ENCODE measurements around the gene CDH1. TPM values are rescaled to one million over a fixed set of nuclear protein-coding genes. Genes with fewer than 3 reads are reported as not detected.

CDH1 gene
- total and polyA plus RNA-seq, 11 donors, result 0.08 to 5.3 (median 0.27) TPM; not detected in 8

DNA sequence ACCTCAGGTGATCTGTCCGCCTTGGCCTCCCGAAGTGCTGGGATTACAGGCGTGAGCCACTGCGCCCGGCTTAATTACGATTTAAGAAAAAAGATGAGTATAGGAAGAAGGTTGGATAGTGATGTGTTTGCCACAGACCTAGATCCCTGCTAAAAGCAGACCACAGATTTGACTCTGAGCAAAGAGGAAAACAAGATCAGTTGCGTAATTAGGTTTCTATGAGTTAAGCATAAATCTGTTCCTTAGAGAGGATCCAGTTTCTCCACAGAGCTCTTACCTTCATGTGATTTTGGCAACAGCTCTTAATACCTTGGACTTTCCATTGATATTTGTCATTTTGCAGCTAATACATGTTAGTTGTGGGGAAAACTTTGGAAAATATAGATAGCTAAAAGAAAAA lies 31.1 kb downstream of the CDH1 start:
- H3K27me3 ChIP-seq, result peaks cover 0 to 22% (median 0%) of the 10 kb centered on the region in 9 donors
- H3K27ac ChIP-seq, result no peak overlapping the region
- intact Hi-C loops (cut with DNase I), result no loop called here
- DNase-seq, result no peak
- no peak for TF ChIP-seq POLR2A (IDR thresholded peaks at IDR 0.05)
- TF ChIP-seq, protein P1, sequence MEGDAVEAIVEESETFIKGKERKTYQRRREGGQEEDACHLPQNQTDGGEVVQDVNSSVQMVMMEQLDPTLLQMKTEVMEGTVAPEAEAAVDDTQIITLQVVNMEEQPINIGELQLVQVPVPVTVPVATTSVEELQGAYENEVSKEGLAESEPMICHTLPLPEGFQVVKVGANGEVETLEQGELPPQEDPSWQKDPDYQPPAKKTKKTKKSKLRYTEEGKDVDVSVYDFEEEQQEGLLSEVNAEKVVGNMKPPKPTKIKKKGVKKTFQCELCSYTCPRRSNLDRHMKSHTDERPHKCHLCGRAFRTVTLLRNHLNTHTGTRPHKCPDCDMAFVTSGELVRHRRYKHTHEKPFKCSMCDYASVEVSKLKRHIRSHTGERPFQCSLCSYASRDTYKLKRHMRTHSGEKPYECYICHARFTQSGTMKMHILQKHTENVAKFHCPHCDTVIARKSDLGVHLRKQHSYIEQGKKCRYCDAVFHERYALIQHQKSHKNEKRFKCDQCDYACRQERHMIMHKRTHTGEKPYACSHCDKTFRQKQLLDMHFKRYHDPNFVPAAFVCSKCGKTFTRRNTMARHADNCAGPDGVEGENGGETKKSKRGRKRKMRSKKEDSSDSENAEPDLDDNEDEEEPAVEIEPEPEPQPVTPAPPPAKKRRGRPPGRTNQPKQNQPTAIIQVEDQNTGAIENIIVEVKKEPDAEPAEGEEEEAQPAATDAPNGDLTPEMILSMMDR (IDR thresholded peaks at IDR 0.05), result no peak
- no peaks in the 10 kb centered on the region for H3K36me3 ChIP-seq
- no peaks in the 10 kb centered on the region for H3K9me3 ChIP-seq
- ATAC-seq, result no peak
- H3K4me3 ChIP-seq, result no peak overlapping the region
- no peaks in the 10 kb centered on the region for H3K4me1 ChIP-seq
- WGBS, 4 donors, result 77 to 87% (median 80%) methylated on average over 7 of the region's 7 CpGs

DNA sequence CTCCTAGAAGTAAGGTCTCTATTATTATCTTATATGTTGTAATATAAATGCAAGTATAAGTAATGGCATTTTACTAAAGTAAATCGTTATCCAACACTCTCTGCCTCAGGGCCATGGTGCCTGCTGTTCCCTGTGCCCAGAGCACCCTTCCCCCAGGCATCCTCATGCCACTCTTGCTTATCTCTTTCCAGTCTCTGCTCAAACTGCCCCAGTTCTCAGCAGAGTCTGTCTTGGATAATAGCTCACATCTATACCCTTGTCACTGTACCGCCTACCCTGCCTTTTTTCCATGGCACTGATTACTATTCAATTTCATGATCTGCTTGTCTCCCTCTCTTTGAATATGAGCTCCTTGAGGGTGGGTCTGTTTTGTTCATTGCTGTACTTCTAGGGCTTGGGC lies 31.7 kb downstream of the CDH1 start:
- intact Hi-C loops (cut with DNase I), result no loop called here
- ATAC-seq, result no peak
- TF ChIP-seq, protein P1 (IDR thresholded peaks at IDR 0.05), result no peak
- TF ChIP-seq POLR2A (IDR thresholded peaks at IDR 0.05), result no peak
- no peaks in the 10 kb centered on the region for H3K36me3 ChIP-seq
- H3K4me3 ChIP-seq, result no peak overlapping the region
- H3K27ac ChIP-seq, result no peak overlapping the region
- H3K27me3 ChIP-seq, result peaks cover 0 to 22% (median 0%) of the 10 kb centered on the region in 9 donors
- WGBS, 4 donors, result 78 to 93% (median 85%) methylated on average over 2 of the region's 2 CpGs
- H3K9me3 ChIP-seq, result no peaks in the 10 kb centered on the region
- H3K4me1 ChIP-seq, result no peaks in the 10 kb centered on the region
- no peak for DNase-seq

DNA sequence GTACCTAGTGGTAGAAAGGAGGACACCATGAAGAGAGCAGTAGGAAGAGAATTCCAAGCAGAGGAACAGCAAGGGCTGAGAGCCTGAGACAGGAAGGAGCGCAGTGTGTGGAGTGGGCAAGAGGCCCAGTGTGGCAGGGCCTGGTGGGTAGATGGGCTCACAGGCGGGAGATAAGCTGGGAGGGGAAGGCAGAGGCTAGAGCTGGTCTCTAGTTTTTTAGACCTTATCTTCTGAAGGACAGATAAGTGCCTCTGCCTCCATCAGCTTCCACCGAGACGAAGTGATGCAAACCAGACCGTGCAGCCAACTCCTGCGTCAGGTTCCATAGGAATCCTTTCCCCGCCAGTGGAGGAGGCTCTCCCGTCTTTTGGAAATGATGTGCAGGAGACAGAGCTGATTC lies 33.6 kb downstream of the CDH1 start:
- no peak for ATAC-seq
- Histone ChIP-seq H3K4me1 (no peaks in the 10 kb centered on the region), H3K9me3 (no peaks in the 10 kb centered on the region), H3K4me3 (no peak overlapping the region), H3K27ac (no peak overlapping the region), H3K36me3 (no peaks in the 10 kb centered on the region), H3K27me3 (peaks cover 0 to 22% (median 0%) of the 10 kb centered on the region in 9 donors)
- DNase-seq, result no peak
- TF ChIP-seq, protein P1 (IDR thresholded peaks at IDR 0.05), result no peak
- no peak for TF ChIP-seq POLR2A (IDR thresholded peaks at IDR 0.05)
- WGBS, 4 donors, result 19 to 32% (median 26%) methylated on average over 8 of the region's 8 CpGs
- intact Hi-C loops (cut with DNase I), result no loop called here

DNA sequence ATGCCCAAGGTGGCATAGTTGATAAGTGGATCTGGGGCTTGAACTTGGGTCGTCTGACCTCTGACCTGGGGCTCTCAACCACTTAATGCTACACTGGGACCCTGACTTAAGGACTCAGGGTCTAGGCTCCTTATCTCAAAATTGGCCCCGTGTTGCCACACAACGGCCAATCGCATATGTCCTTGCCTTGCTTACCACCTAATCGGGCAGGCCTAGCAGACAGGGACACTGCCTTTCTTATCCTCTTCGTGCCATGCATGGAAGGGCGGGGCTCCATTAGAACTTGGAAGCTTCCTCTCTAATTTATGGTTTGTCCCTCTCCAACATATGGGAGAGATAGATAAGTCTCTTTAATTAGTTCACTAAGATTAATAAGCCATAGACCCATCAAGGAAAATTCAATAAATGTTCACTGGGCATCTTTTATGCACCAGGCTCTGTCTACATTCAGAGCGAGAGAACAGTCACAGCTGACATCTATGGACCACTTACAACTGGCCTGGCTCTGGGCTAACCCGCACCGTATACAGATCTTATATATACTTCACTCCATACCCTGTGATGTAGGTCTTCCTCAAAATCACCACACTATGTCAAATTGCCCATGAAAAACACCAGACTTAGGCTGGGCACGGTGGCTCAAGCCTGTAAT lies 35.1 kb downstream of the CDH1 start:
- H3K27ac ChIP-seq, result no peak overlapping the region
- no peaks in the 10 kb centered on the region for H3K36me3 ChIP-seq
- intact Hi-C loops (cut with DNase I), result no loop called here
- ATAC-seq (no peak), DNase-seq (no peak)
- H3K4me3 ChIP-seq, result no peak overlapping the region
- no peaks in the 10 kb centered on the region for H3K9me3 ChIP-seq
- TF ChIP-seq, protein P1 (IDR thresholded peaks at IDR 0.05), result no peak
- no peak for TF ChIP-seq POLR2A (IDR thresholded peaks at IDR 0.05)
- WGBS, 4 donors, result 89 to 92% (median 90%) methylated on average over 11 of the region's 11 CpGs
- H3K4me1 ChIP-seq, result no peaks in the 10 kb centered on the region
- H3K27me3 ChIP-seq, result peaks cover 0 to 22% (median 0%) of the 10 kb centered on the region in 9 donors

All from heart left ventricle (tissue), 16 donors.